ENCODE measurements around the gene TRIM32.

TRIM32 gene

DNA sequence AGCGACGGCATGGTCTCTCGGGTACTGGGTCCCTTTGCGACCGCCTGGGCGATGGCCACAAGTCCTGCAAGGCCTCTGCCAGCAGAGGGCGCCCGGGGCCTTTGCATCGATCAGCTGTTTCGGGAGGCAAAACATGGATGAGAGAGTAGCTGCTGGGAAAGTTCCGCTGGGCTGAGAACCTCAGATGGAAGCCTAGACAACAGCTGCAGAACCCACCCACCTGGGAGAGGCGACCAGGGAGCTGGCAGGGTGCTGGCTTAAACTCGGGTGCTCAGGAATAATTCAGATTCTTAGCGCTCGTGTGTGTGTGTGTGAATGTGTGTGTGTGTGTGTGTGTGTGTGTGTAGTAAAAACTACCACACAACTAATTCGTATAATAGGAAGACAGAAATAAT lies 50.0 kb downstream of the TRIM32 start:
- TF ChIP-seq, protein P1, sequence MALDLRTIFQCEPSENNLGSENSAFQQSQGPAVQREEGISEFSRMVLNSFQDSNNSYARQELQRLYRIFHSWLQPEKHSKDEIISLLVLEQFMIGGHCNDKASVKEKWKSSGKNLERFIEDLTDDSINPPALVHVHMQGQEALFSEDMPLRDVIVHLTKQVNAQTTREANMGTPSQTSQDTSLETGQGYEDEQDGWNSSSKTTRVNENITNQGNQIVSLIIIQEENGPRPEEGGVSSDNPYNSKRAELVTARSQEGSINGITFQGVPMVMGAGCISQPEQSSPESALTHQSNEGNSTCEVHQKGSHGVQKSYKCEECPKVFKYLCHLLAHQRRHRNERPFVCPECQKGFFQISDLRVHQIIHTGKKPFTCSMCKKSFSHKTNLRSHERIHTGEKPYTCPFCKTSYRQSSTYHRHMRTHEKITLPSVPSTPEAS (tag by site-specific recombination; IDR thresholded peaks at IDR 0.05), result peak; percentile 77
- TF ChIP-seq ZNF654 (tag by site-specific recombination; IDR thresholded peaks at IDR 0.05; ENCODE audit: low read depth) (peak; percentile 82), ZNF266 (tag by site-specific recombination; IDR thresholded peaks at IDR 0.05; ENCODE audit: low read depth) (no peak), ZNF394 (tag by site-specific recombination; IDR thresholded peaks at IDR 0.05; ENCODE audit: borderline replicate concordance) (peak; percentile 44; the same call in 1 of the 2 replicates)
- TF ChIP-seq, protein P2, sequence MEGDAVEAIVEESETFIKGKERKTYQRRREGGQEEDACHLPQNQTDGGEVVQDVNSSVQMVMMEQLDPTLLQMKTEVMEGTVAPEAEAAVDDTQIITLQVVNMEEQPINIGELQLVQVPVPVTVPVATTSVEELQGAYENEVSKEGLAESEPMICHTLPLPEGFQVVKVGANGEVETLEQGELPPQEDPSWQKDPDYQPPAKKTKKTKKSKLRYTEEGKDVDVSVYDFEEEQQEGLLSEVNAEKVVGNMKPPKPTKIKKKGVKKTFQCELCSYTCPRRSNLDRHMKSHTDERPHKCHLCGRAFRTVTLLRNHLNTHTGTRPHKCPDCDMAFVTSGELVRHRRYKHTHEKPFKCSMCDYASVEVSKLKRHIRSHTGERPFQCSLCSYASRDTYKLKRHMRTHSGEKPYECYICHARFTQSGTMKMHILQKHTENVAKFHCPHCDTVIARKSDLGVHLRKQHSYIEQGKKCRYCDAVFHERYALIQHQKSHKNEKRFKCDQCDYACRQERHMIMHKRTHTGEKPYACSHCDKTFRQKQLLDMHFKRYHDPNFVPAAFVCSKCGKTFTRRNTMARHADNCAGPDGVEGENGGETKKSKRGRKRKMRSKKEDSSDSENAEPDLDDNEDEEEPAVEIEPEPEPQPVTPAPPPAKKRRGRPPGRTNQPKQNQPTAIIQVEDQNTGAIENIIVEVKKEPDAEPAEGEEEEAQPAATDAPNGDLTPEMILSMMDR (tag by site-specific recombination; IDR thresholded peaks at IDR 0.05), result peak; percentile 76
- CTCF ChIA-PET, result interaction anchor here (0.6 to 12.1 kb wide), 50 partner anchors 8 to 1641 kb away, joined by 3 to 318 read pairs (median 4); no protein-coding TSS in a partner anchor
- no peaks in the 10 kb centered on the region for H3K36me3 ChIP-seq (ENCODE audit: control insufficient read depth in 2 of 2, insufficient read depth in 1 of 2, low read length in 2 of 2)
- POLR2A ChIA-PET, result interaction anchor here (1.2 kb wide), 1 partner anchor 124 kb away, joined by 5 read pairs; no protein-coding TSS in a partner anchor
- H3K27ac ChIP-seq (ENCODE audit: extremely low read depth, low read depth, low read length), result no peak overlapping the region
- H3K4me1 ChIP-seq (ENCODE audit: control insufficient read depth, insufficient read depth, low read length), result no peaks in the 10 kb centered on the region
- no peaks in the 10 kb centered on the region for H3K9me3 ChIP-seq (ENCODE audit: control insufficient read depth, insufficient read depth, low read depth, low read length)
- no peak overlapping the region for H3K4me3 ChIP-seq (ENCODE audit: low read depth, low read length)

DNA sequence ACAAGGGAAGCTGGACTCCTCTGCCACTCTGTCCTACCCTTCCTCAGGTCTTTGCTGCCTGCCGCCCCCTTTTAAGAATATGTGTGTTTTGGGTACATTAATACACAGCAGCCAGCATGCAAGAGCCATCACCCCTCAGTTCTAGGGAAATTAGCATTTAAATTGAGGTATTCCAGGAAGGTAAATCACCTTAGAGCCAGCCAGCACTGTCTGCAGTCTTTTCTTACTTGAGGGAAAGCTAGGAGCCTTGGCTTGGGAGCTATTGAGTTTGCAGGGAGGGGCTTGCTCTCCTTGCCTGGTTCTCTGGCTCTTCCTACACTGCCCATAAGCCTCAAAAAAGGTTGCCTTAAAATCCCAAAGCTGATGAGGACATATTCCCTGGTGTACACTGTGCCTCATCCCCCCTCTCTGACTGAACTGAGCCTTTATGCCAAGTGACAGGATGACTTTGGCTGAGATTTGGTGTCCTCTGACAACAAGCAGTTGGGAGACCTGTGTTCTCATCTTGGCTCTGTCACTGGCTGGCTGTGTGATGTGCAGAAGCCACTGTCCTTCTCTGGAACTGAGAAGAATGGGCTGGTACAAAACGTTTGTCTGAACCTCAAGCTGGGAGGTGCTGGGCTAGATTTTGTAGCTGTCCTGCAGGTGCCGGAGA lies 54.1 kb downstream of the TRIM32 start:
- Histone ChIP-seq H3K4me3 (ENCODE audit: low read depth, low read length) (no peak overlapping the region), H3K9me3 (ENCODE audit: control insufficient read depth, insufficient read depth, low read depth, low read length) (no peaks in the 10 kb centered on the region), H3K27ac (ENCODE audit: extremely low read depth, low read depth, low read length) (no peak overlapping the region), H3K4me1 (ENCODE audit: control insufficient read depth, insufficient read depth, low read length) (no peaks in the 10 kb centered on the region), H3K36me3 (ENCODE audit: control insufficient read depth in 2 of 2, insufficient read depth in 1 of 2, low read length in 2 of 2) (no peaks in the 10 kb centered on the region)
- ChIA-PET POLR2A (no interaction called here), CTCF (interaction anchor here (1.2 to 12.1 kb wide), 2 partner anchors 17 to 120 kb away, joined by 3 to 318 read pairs; no protein-coding TSS in a partner anchor)
- TF ChIP-seq KLF17 (tag by site-specific recombination; IDR thresholded peaks at IDR 0.05) (no peak), ZFHX2 (tag by site-specific recombination; conservative IDR thresholded peaks at IDR 0.05) (no peak), HOXC10 (CRISPR knock-in tag; IDR thresholded peaks at IDR 0.05) (no peak), OVOL3 (tag by site-specific recombination; IDR thresholded peaks at IDR 0.05) (no peak), ZNF707 (tag by site-specific recombination; IDR thresholded peaks at IDR 0.05) (no peak), ZNF423 (tag by site-specific recombination; IDR thresholded peaks at IDR 0.05) (no peak), ZNF394 (tag by site-specific recombination; IDR thresholded peaks at IDR 0.05; ENCODE audit: borderline replicate concordance) (no peak), ZNF302 (tag by site-specific recombination; IDR thresholded peaks at IDR 0.05; ENCODE audit: low read depth) (no peak), ZNF571 (tag by site-specific recombination; IDR thresholded peaks at IDR 0.05) (no peak), ZSCAN16 (tag by site-specific recombination; IDR thresholded peaks at IDR 0.05) (no peak), ZBTB8A (tag by site-specific recombination; IDR thresholded peaks at IDR 0.05) (no peak), EGR2 (tag by site-specific recombination; IDR thresholded peaks at IDR 0.05; ENCODE audit: low read depth) (no peak), GLIS1 (tag by site-specific recombination; IDR thresholded peaks at IDR 0.05) (no peak), YY2 (tag by site-specific recombination; IDR thresholded peaks at IDR 0.05) (no peak), ZNF658 (tag by site-specific recombination; IDR thresholded peaks at IDR 0.05) (no peak)
- TF ChIP-seq, protein P3, sequence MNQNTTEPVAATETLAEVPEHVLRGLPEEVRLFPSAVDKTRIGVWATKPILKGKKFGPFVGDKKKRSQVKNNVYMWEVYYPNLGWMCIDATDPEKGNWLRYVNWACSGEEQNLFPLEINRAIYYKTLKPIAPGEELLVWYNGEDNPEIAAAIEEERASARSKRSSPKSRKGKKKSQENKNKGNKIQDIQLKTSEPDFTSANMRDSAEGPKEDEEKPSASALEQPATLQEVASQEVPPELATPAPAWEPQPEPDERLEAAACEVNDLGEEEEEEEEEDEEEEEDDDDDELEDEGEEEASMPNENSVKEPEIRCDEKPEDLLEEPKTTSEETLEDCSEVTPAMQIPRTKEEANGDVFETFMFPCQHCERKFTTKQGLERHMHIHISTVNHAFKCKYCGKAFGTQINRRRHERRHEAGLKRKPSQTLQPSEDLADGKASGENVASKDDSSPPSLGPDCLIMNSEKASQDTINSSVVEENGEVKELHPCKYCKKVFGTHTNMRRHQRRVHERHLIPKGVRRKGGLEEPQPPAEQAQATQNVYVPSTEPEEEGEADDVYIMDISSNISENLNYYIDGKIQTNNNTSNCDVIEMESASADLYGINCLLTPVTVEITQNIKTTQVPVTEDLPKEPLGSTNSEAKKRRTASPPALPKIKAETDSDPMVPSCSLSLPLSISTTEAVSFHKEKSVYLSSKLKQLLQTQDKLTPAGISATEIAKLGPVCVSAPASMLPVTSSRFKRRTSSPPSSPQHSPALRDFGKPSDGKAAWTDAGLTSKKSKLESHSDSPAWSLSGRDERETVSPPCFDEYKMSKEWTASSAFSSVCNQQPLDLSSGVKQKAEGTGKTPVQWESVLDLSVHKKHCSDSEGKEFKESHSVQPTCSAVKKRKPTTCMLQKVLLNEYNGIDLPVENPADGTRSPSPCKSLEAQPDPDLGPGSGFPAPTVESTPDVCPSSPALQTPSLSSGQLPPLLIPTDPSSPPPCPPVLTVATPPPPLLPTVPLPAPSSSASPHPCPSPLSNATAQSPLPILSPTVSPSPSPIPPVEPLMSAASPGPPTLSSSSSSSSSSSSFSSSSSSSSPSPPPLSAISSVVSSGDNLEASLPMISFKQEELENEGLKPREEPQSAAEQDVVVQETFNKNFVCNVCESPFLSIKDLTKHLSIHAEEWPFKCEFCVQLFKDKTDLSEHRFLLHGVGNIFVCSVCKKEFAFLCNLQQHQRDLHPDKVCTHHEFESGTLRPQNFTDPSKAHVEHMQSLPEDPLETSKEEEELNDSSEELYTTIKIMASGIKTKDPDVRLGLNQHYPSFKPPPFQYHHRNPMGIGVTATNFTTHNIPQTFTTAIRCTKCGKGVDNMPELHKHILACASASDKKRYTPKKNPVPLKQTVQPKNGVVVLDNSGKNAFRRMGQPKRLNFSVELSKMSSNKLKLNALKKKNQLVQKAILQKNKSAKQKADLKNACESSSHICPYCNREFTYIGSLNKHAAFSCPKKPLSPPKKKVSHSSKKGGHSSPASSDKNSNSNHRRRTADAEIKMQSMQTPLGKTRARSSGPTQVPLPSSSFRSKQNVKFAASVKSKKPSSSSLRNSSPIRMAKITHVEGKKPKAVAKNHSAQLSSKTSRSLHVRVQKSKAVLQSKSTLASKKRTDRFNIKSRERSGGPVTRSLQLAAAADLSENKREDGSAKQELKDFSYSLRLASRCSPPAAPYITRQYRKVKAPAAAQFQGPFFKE (tag by site-specific recombination; IDR thresholded peaks at IDR 0.05; ENCODE audit: borderline replicate concordance), result no peak
- TF ChIP-seq, protein P4, sequence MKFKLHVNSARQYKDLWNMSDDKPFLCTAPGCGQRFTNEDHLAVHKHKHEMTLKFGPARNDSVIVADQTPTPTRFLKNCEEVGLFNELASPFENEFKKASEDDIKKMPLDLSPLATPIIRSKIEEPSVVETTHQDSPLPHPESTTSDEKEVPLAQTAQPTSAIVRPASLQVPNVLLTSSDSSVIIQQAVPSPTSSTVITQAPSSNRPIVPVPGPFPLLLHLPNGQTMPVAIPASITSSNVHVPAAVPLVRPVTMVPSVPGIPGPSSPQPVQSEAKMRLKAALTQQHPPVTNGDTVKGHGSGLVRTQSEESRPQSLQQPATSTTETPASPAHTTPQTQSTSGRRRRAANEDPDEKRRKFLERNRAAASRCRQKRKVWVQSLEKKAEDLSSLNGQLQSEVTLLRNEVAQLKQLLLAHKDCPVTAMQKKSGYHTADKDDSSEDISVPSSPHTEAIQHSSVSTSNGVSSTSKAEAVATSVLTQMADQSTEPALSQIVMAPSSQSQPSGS (tag by site-specific recombination; IDR thresholded peaks at IDR 0.05; ENCODE audit: low read depth), result no peak

All from HEK293 (cell line).